ENCODE measurements around the gene PSMD8.

The PSMD8 gene

GRCh38 chr19:38417146-38417543, 42.8 kb downstream of the PSMD8 start:
- H3K18ac ChIP-seq (ENCODE audit: low read length) = peak overlapping the region; percentile 66
- H3K27me3 ChIP-seq (ENCODE audit: control insufficient read depth in 3 of 3, insufficient read depth in 3 of 3, low read depth in 1 of 3, low read length in 3 of 3) = peaks cover 0 to 42% (median 7%) of the 10 kb centered on the region in 3 experiments
- no peak overlapping the region for H2AFZ ChIP-seq (ENCODE audit: low read length)
- H3K4me2 ChIP-seq (ENCODE audit: insufficient read depth, low read length, poor library complexity, severe bottlenecking) = no peak overlapping the region
- WGBS, 2 donors (ENCODE audit: extremely low coverage in 2 of 2, insufficient read length in 2 of 2, insufficient replicate concordance in 1 of 2) = 100% methylated on average over 3 of the region's 8 CpGs; no CpG with 5 or more reads in 1 of the 2 donors
- H3K4me3 ChIP-seq (ENCODE audit: low read length in 2 of 2) = no peak overlapping the region
- peak overlapping the region; percentile 78 for H2BK12ac ChIP-seq (ENCODE audit: low read length)
- peak overlapping the region; percentile 93 for H2AK5ac ChIP-seq (ENCODE audit: low read depth, low read length)
- H3K4ac ChIP-seq (ENCODE audit: low read length) = no peak overlapping the region
- peaks cover 0 to 6% of the 10 kb centered on the region in 2 donors for H3K4me1 ChIP-seq (ENCODE audit: control insufficient read depth in 2 of 2, insufficient read depth in 1 of 2, low read depth in 1 of 2, low read length in 2 of 2)
- H3K36me3 ChIP-seq (replicated peaks in 1 of 2; ENCODE audit: control insufficient read depth in 2 of 2, insufficient read depth in 2 of 2, low read length in 2 of 2) = no peaks in the 10 kb centered on the region
- no peak overlapping the region for H2BK120ac ChIP-seq (ENCODE audit: low read depth, low read length)
- H3K9me3 ChIP-seq (replicated peaks in 1 of 2; ENCODE audit: control insufficient read depth in 2 of 2, insufficient read depth in 1 of 2, low read depth in 1 of 2, low read length in 2 of 2) = no peaks in the 10 kb centered on the region
- H3K27ac ChIP-seq (replicated peaks; ENCODE audit: low read length) = no peak overlapping the region
- H4K91ac ChIP-seq (ENCODE audit: low read depth, low read length, poor library complexity) = no peak overlapping the region
- H2BK5ac ChIP-seq (ENCODE audit: low read length) = peak overlapping the region; percentile 39
- H4K8ac ChIP-seq (ENCODE audit: low read depth, low read length) = peak overlapping the region; percentile 30
- no peaks in the 10 kb centered on the region for H3K79me1 ChIP-seq (ENCODE audit: low read depth, low read length)
- peak overlapping the region; percentile 62 for H2BK15ac ChIP-seq (ENCODE audit: low read length)
- no peak overlapping the region for H3K23ac ChIP-seq (ENCODE audit: low read depth, low read length, poor library complexity)
- no peak overlapping the region for H3K14ac ChIP-seq (ENCODE audit: low read length)
- DNase-seq (ENCODE audit: low spot score) = no peak
- no peak overlapping the region for H3K9ac ChIP-seq (ENCODE audit: low read depth, low read length, poor library complexity)

- H2AFZ ChIP-seq (ENCODE audit: low read length) = peak overlapping the region; percentile 86
- H3K27ac ChIP-seq (replicated peaks; ENCODE audit: low read length) = no peak overlapping the region
- H3K4me2 ChIP-seq (ENCODE audit: insufficient read depth, low read length, poor library complexity, severe bottlenecking) = peak overlapping the region; percentile 86
- peak overlapping the region; percentile 62 for H2BK15ac ChIP-seq (ENCODE audit: low read length)
- no peak overlapping the region for H3K14ac ChIP-seq (ENCODE audit: low read length)
- H2BK120ac ChIP-seq (ENCODE audit: low read depth, low read length) = no peak overlapping the region
- H4K91ac ChIP-seq (ENCODE audit: low read depth, low read length, poor library complexity) = no peak overlapping the region
- DNase-seq (ENCODE audit: low spot score) = peak; percentile 56
- H2AK5ac ChIP-seq (ENCODE audit: low read depth, low read length) = peak overlapping the region; percentile 93
- no peaks in the 10 kb centered on the region for H3K36me3 ChIP-seq (replicated peaks in 1 of 2; ENCODE audit: control insufficient read depth in 2 of 2, insufficient read depth in 2 of 2, low read length in 2 of 2)
- H4K8ac ChIP-seq (ENCODE audit: low read depth, low read length) = peak overlapping the region; percentile 30
- no peaks in the 10 kb centered on the region for H3K9me3 ChIP-seq (replicated peaks in 1 of 2; ENCODE audit: control insufficient read depth in 2 of 2, insufficient read depth in 1 of 2, low read depth in 1 of 2, low read length in 2 of 2)
- H3K23ac ChIP-seq (ENCODE audit: low read depth, low read length, poor library complexity) = peak overlapping the region; percentile 81
- H2BK12ac ChIP-seq (ENCODE audit: low read length) = peak overlapping the region; percentile 46
- peak overlapping the region; percentile 21 to 75 for H3K4me3 ChIP-seq (ENCODE audit: low read length in 2 of 2)
- peak overlapping the region; percentile 19 for H2BK5ac ChIP-seq (ENCODE audit: low read length)
- H3K18ac ChIP-seq (ENCODE audit: low read length) = peak overlapping the region; percentile 78
- H3K4ac ChIP-seq (ENCODE audit: low read length) = no peak overlapping the region
- peaks cover 0 to 42% (median 7%) of the 10 kb centered on the region in 3 experiments for H3K27me3 ChIP-seq (ENCODE audit: control insufficient read depth in 3 of 3, insufficient read depth in 3 of 3, low read depth in 1 of 3, low read length in 3 of 3)
- H3K79me1 ChIP-seq (ENCODE audit: low read depth, low read length) = no peaks in the 10 kb centered on the region
- peaks cover 0 to 6% of the 10 kb centered on the region in 2 donors for H3K4me1 ChIP-seq (ENCODE audit: control insufficient read depth in 2 of 2, insufficient read depth in 1 of 2, low read depth in 1 of 2, low read length in 2 of 2)
- no CpG with 5 or more reads among the region's 49 CpGs for WGBS, 2 donors (ENCODE audit: extremely low coverage in 2 of 2, insufficient read length in 2 of 2, insufficient replicate concordance in 1 of 2)
- peak overlapping the region; percentile 80 for H3K9ac ChIP-seq (ENCODE audit: low read depth, low read length, poor library complexity)
These were observed 43.5 kb downstream of the PSMD8 start for GRCh38 chr19:38417544-38418506.

- Histone ChIP-seq H3K4me3 (ENCODE audit: low read length in 2 of 2) (peak overlapping the region in 1 of 2 donors; percentile 18), H2BK15ac (ENCODE audit: low read length) (no peak overlapping the region), H2AK5ac (ENCODE audit: low read depth, low read length) (peak overlapping the region; percentile 84), H3K4ac (ENCODE audit: low read length) (no peak overlapping the region), H3K18ac (ENCODE audit: low read length) (no peak overlapping the region), H4K8ac (ENCODE audit: low read depth, low read length) (no peak overlapping the region), H3K4me2 (ENCODE audit: insufficient read depth, low read length, poor library complexity, severe bottlenecking) (no peak overlapping the region), H3K27ac (replicated peaks; ENCODE audit: low read length) (no peak overlapping the region), H4K91ac (ENCODE audit: low read depth, low read length, poor library complexity) (no peak overlapping the region), H2BK5ac (ENCODE audit: low read length) (peak overlapping the region; percentile 13), H3K79me1 (ENCODE audit: low read depth, low read length) (no peaks in the 10 kb centered on the region), H3K36me3 (replicated peaks in 1 of 2; ENCODE audit: control insufficient read depth in 2 of 2, insufficient read depth in 2 of 2, low read length in 2 of 2) (no peaks in the 10 kb centered on the region), H2BK12ac (ENCODE audit: low read length) (no peak overlapping the region), H3K9ac (ENCODE audit: low read depth, low read length, poor library complexity) (peak overlapping the region; percentile 76), H3K9me3 (replicated peaks in 1 of 2; ENCODE audit: control insufficient read depth in 2 of 2, insufficient read depth in 1 of 2, low read depth in 1 of 2, low read length in 2 of 2) (no peaks in the 10 kb centered on the region), H3K27me3 (ENCODE audit: control insufficient read depth in 3 of 3, insufficient read depth in 3 of 3, low read depth in 1 of 3, low read length in 3 of 3) (peaks cover 0 to 49% (median 7%) of the 10 kb centered on the region in 3 experiments), H3K23ac (ENCODE audit: low read depth, low read length, poor library complexity) (peak overlapping the region; percentile 83), H3K14ac (ENCODE audit: low read length) (peak overlapping the region; percentile 87), H2BK120ac (ENCODE audit: low read depth, low read length) (no peak overlapping the region), H2AFZ (ENCODE audit: low read length) (no peak overlapping the region), H3K4me1 (ENCODE audit: control insufficient read depth in 2 of 2, insufficient read depth in 1 of 2, low read depth in 1 of 2, low read length in 2 of 2) (peaks cover 0 to 8% of the 10 kb centered on the region in 2 donors)
- DNase-seq (ENCODE audit: low spot score) = no peak
- no CpG with 5 or more reads among the region's 9 CpGs for WGBS, 2 donors (ENCODE audit: extremely low coverage in 2 of 2, insufficient read length in 2 of 2, insufficient replicate concordance in 1 of 2)
These were observed 46.6 kb downstream of the PSMD8 start for GRCh38 chr19:38420935-38421334.

DNA sequence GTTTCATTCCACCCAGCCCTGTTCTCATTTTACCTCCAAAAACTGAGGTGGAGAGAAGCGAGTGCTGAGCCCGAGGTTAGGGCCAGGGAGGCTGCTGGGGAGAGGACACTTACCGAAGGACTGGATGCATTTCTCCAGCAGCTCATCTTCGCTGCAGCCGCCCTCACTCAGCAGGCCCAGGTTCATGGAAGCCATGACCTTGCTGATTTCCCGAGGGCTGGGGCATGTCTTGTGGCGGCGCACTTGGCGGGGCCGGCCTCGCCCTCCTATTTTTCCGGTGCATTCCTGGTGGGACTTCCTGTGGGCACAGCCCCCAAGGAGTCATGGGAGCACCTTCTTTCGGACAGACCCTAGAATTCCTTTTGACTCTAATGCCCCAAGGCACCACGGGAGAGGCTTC, 47.5 kb downstream of the PSMD8 start:
- no peaks in the 10 kb centered on the region for H3K9me3 ChIP-seq (replicated peaks in 1 of 2; ENCODE audit: control insufficient read depth in 2 of 2, insufficient read depth in 1 of 2, low read depth in 1 of 2, low read length in 2 of 2)
- no peak overlapping the region for H2BK120ac ChIP-seq (ENCODE audit: low read depth, low read length)
- no peak overlapping the region for H3K4ac ChIP-seq (ENCODE audit: low read length)
- no peak overlapping the region for H3K4me3 ChIP-seq (ENCODE audit: low read length in 2 of 2)
- peak overlapping the region; percentile 78 for H2BK15ac ChIP-seq (ENCODE audit: low read length)
- H2AK5ac ChIP-seq (ENCODE audit: low read depth, low read length) = no peak overlapping the region
- H4K8ac ChIP-seq (ENCODE audit: low read depth, low read length) = no peak overlapping the region
- no peak overlapping the region for H2BK12ac ChIP-seq (ENCODE audit: low read length)
- H3K9ac ChIP-seq (ENCODE audit: low read depth, low read length, poor library complexity) = no peak overlapping the region
- H3K4me1 ChIP-seq (ENCODE audit: control insufficient read depth in 2 of 2, insufficient read depth in 1 of 2, low read depth in 1 of 2, low read length in 2 of 2) = peaks cover 0 to 8% of the 10 kb centered on the region in 2 donors
- no peak overlapping the region for H3K23ac ChIP-seq (ENCODE audit: low read depth, low read length, poor library complexity)
- H2BK5ac ChIP-seq (ENCODE audit: low read length) = peak overlapping the region; percentile 22
- H3K27me3 ChIP-seq (ENCODE audit: control insufficient read depth in 3 of 3, insufficient read depth in 3 of 3, low read depth in 1 of 3, low read length in 3 of 3) = peaks cover 0 to 45% (median 7%) of the 10 kb centered on the region in 3 experiments
- no peak overlapping the region for H3K14ac ChIP-seq (ENCODE audit: low read length)
- H3K4me2 ChIP-seq (ENCODE audit: insufficient read depth, low read length, poor library complexity, severe bottlenecking) = no peak overlapping the region
- no peak for DNase-seq (ENCODE audit: low spot score)
- H2AFZ ChIP-seq (ENCODE audit: low read length) = no peak overlapping the region
- no peaks in the 10 kb centered on the region for H3K36me3 ChIP-seq (replicated peaks in 1 of 2; ENCODE audit: control insufficient read depth in 2 of 2, insufficient read depth in 2 of 2, low read length in 2 of 2)
- no peak overlapping the region for H4K91ac ChIP-seq (ENCODE audit: low read depth, low read length, poor library complexity)
- H3K79me1 ChIP-seq (ENCODE audit: low read depth, low read length) = no peaks in the 10 kb centered on the region
- no peak overlapping the region for H3K27ac ChIP-seq (replicated peaks; ENCODE audit: low read length)
- WGBS, 2 donors (ENCODE audit: extremely low coverage in 2 of 2, insufficient read length in 2 of 2, insufficient replicate concordance in 1 of 2) = no CpG with 5 or more reads among the region's 14 CpGs
- no peak overlapping the region for H3K18ac ChIP-seq (ENCODE audit: low read length)

Data from neuronal stem cell (in vitro differentiated cells).